Mesendoderm (in vitro differentiated cells): Measurements from ENCODE around the gene TTC27.
A peak's percentile ranks its signal among the peaks of the same experiment; 100 is the strongest.

Experiments used
- DNase-seq: peaks from one replicate; pipeline ENCODE4 v3.0.0; 2013
- H2AK5ac ChIP-seq: 2 replicates; pipeline ENCODE4 v1.6.1; 2013; ENCODE audit warnings: low read length, inconsistent platforms
- H2BK120ac ChIP-seq: 2 replicates; pipeline ENCODE4 v1.6.1; 2013; ENCODE audit warnings: low read depth, mild to moderate bottlenecking, low read length, moderate library complexity, mixed read lengths
- H2BK15ac ChIP-seq: replicated peaks from 2 replicates; pipeline ENCODE4 v1.6.1; 2013; ENCODE audit warnings: low read depth, mild to moderate bottlenecking, moderate library complexity
- H2BK5ac ChIP-seq: 2 replicates; pipeline ENCODE4 v1.6.1; 2013; ENCODE audit warnings: low read length, inconsistent platforms
- H3K18ac ChIP-seq: 2 replicates; pipeline ENCODE4 v1.6.1; 2013; ENCODE audit warnings: mild to moderate bottlenecking, low read length, mixed read lengths
- H3K23ac ChIP-seq: one replicate; pipeline ENCODE4 v1.6.1; 2013; ENCODE audit warnings: low read length
- H3K27ac ChIP-seq: 2 replicates; pipeline ENCODE4 v1.5.1; 2013; ENCODE audit warnings: low read depth, mild to moderate bottlenecking, inconsistent platforms, low read length, moderate library complexity
- H3K27me3 ChIP-seq: 2 replicates; pipeline ENCODE4 v1.6.1; 2013; ENCODE audit warnings: low read length, control low read depth, mild to moderate bottlenecking, inconsistent platforms; ENCODE audit not compliant: insufficient read depth, poor library complexity
- H3K36me3 ChIP-seq: 2 replicates; pipeline ENCODE4 v1.6.1; 2013; ENCODE audit warnings: low read length, inconsistent platforms; ENCODE audit not compliant: control insufficient read depth, insufficient read depth
- H3K4ac ChIP-seq: one replicate; pipeline ENCODE4 v1.6.1; 2013; ENCODE audit warnings: low read depth, mild to moderate bottlenecking, low read length, moderate library complexity
- H3K4me1 ChIP-seq: 2 replicates; pipeline ENCODE4 v1.6.1; 2013; ENCODE audit warnings: low read depth, low read length, inconsistent platforms; ENCODE audit not compliant: control insufficient read depth
- H3K4me2 ChIP-seq: 2 replicates; pipeline ENCODE4 v1.6.1; 2013; ENCODE audit warnings: low read length
- H3K4me3 ChIP-seq: 2 replicates; pipeline ENCODE4 v1.5.1; 2013; ENCODE audit warnings: mild to moderate bottlenecking, low read length
- H3K56ac ChIP-seq: one replicate; pipeline ENCODE4 v1.6.1; 2013; ENCODE audit warnings: low read length
- H3K79me1 ChIP-seq: 2 replicates; pipeline ENCODE4 v1.6.1; 2013; ENCODE audit warnings: low read length, inconsistent platforms
- H3K79me2 ChIP-seq: 2 replicates; pipeline ENCODE4 v1.6.1; 2013; ENCODE audit warnings: mild to moderate bottlenecking, low read length; ENCODE audit not compliant: control insufficient read depth, insufficient read depth
- H3K9ac ChIP-seq: 2 replicates; pipeline ENCODE4 v1.6.1; 2013; ENCODE audit warnings: low read length, inconsistent platforms
- H4K5ac ChIP-seq: one replicate; pipeline ENCODE4 v1.6.1; 2013; ENCODE audit warnings: low read length
- H4K8ac ChIP-seq: one replicate; pipeline ENCODE4 v1.6.1; 2013; ENCODE audit warnings: low read depth, mild to moderate bottlenecking, control low read depth, low read length, moderate library complexity
- WGBS: extraction: QIAGEN DNeasy Blood & Tissue Kit; methylation state at CpG from one replicate; pipeline ENCODE4 v1.1.7; 2013; ENCODE audit warnings: low lambda C conversion rate, missing lambda C conversion rate; ENCODE audit not compliant: insufficient coverage; ENCODE audit errors: extremely low coverage; 5-methylcytosine and 5-hydroxymethylcytosine counted together

TTC27 gene

GRCh38 chr2:32830196-32830595 lies 202.3 kb downstream of the TTC27 start:
- no peak overlapping the region for H3K18ac ChIP-seq
- no peak overlapping the region for H2BK15ac ChIP-seq
- no peak overlapping the region for H2BK5ac ChIP-seq
- H4K8ac ChIP-seq = no peak overlapping the region
- no peaks in the 10 kb centered on the region for H3K4me1 ChIP-seq
- no peak overlapping the region for H3K56ac ChIP-seq
- DNase-seq = no peak
- no peak overlapping the region for H3K4me3 ChIP-seq
- no CpG with 5 or more reads among the region's 1 CpG for WGBS
- no peak overlapping the region for H2BK120ac ChIP-seq
- no peak overlapping the region for H3K9ac ChIP-seq
- no peak overlapping the region for H3K4me2 ChIP-seq
- H3K23ac ChIP-seq = no peak overlapping the region
- H3K27ac ChIP-seq = no peak overlapping the region
- no peaks in the 10 kb centered on the region for H3K27me3 ChIP-seq
- H4K5ac ChIP-seq = no peak overlapping the region
- H2AK5ac ChIP-seq = no peak overlapping the region
- H3K79me2 ChIP-seq = no peaks in the 10 kb centered on the region
- no peak overlapping the region for H3K4ac ChIP-seq
- H3K36me3 ChIP-seq = no peaks in the 10 kb centered on the region
- H3K79me1 ChIP-seq = no peaks in the 10 kb centered on the region

GRCh38 chr2:32832821-32833220 lies 205.0 kb downstream of the TTC27 start:
- H3K27me3 ChIP-seq = no peaks in the 10 kb centered on the region
- H2AK5ac ChIP-seq = no peak overlapping the region
- H2BK120ac ChIP-seq = no peak overlapping the region
- H3K23ac ChIP-seq = no peak overlapping the region
- no peaks in the 10 kb centered on the region for H3K4me1 ChIP-seq
- DNase-seq = peak; percentile 20
- no peak overlapping the region for H3K18ac ChIP-seq
- H2BK5ac ChIP-seq = no peak overlapping the region
- H4K5ac ChIP-seq = no peak overlapping the region
- H2BK15ac ChIP-seq = no peak overlapping the region
- no peak overlapping the region for H3K4me3 ChIP-seq
- H3K9ac ChIP-seq = no peak overlapping the region
- H3K79me2 ChIP-seq = no peaks in the 10 kb centered on the region
- WGBS = no CpG with 5 or more reads among the region's 2 CpGs
- no peak overlapping the region for H3K56ac ChIP-seq
- H3K79me1 ChIP-seq = no peaks in the 10 kb centered on the region
- no peak overlapping the region for H3K4me2 ChIP-seq
- H3K27ac ChIP-seq = no peak overlapping the region
- no peak overlapping the region for H4K8ac ChIP-seq
- H3K4ac ChIP-seq = no peak overlapping the region
- no peaks in the 10 kb centered on the region for H3K36me3 ChIP-seq

GRCh38 chr2:32833709-32834108 lies 205.9 kb downstream of the TTC27 start:
- no peak overlapping the region for H4K8ac ChIP-seq
- no peaks in the 10 kb centered on the region for H3K27me3 ChIP-seq
- DNase-seq = no peak
- no peak overlapping the region for H3K27ac ChIP-seq
- H2BK120ac ChIP-seq = no peak overlapping the region
- no peak overlapping the region for H3K23ac ChIP-seq
- no peak overlapping the region for H4K5ac ChIP-seq
- no peak overlapping the region for H3K18ac ChIP-seq
- no peak overlapping the region for H3K4ac ChIP-seq
- no peak overlapping the region for H3K9ac ChIP-seq
- H3K79me1 ChIP-seq = no peaks in the 10 kb centered on the region
- H3K4me3 ChIP-seq = no peak overlapping the region
- H3K56ac ChIP-seq = no peak overlapping the region
- no peak overlapping the region for H2AK5ac ChIP-seq
- no peaks in the 10 kb centered on the region for H3K36me3 ChIP-seq
- WGBS = no CpG with 5 or more reads among the region's 2 CpGs
- no peak overlapping the region for H3K4me2 ChIP-seq
- H2BK15ac ChIP-seq = no peak overlapping the region
- H3K4me1 ChIP-seq = no peaks in the 10 kb centered on the region
- no peaks in the 10 kb centered on the region for H3K79me2 ChIP-seq
- no peak overlapping the region for H2BK5ac ChIP-seq

GRCh38 chr2:32835148-32835547 lies 207.3 kb downstream of the TTC27 start:
- no peak overlapping the region for H3K4ac ChIP-seq
- H3K27ac ChIP-seq = no peak overlapping the region
- H3K79me2 ChIP-seq = no peaks in the 10 kb centered on the region
- no peak overlapping the region for H4K5ac ChIP-seq
- no peak overlapping the region for H4K8ac ChIP-seq
- no peaks in the 10 kb centered on the region for H3K79me1 ChIP-seq
- H2BK5ac ChIP-seq = no peak overlapping the region
- DNase-seq = no peak
- H3K23ac ChIP-seq = no peak overlapping the region
- no CpG with 5 or more reads among the region's 3 CpGs for WGBS
- no peak overlapping the region for H3K9ac ChIP-seq
- no peak overlapping the region for H3K4me3 ChIP-seq
- no peak overlapping the region for H3K18ac ChIP-seq
- no peaks in the 10 kb centered on the region for H3K27me3 ChIP-seq
- no peak overlapping the region for H2BK15ac ChIP-seq
- H3K4me1 ChIP-seq = no peaks in the 10 kb centered on the region
- H2BK120ac ChIP-seq = no peak overlapping the region
- H3K4me2 ChIP-seq = no peak overlapping the region
- H3K36me3 ChIP-seq = no peaks in the 10 kb centered on the region
- H2AK5ac ChIP-seq = no peak overlapping the region
- no peak overlapping the region for H3K56ac ChIP-seq

- no peak overlapping the region for H3K27ac ChIP-seq
- no peaks in the 10 kb centered on the region for H3K27me3 ChIP-seq
- H3K23ac ChIP-seq = no peak overlapping the region
- H3K4me2 ChIP-seq = no peak overlapping the region
- no peak overlapping the region for H3K18ac ChIP-seq
- no peak overlapping the region for H3K9ac ChIP-seq
- H3K4me3 ChIP-seq = no peak overlapping the region
- WGBS = no CpG with 5 or more reads among the region's 5 CpGs
- H2BK15ac ChIP-seq = no peak overlapping the region
- H3K79me2 ChIP-seq = no peaks in the 10 kb centered on the region
- H2BK120ac ChIP-seq = no peak overlapping the region
- H3K79me1 ChIP-seq = no peaks in the 10 kb centered on the region
- H3K4ac ChIP-seq = no peak overlapping the region
- no peak overlapping the region for H2AK5ac ChIP-seq
- DNase-seq = no peak
- no peak overlapping the region for H3K56ac ChIP-seq
- no peak overlapping the region for H4K8ac ChIP-seq
- no peak overlapping the region for H4K5ac ChIP-seq
- no peak overlapping the region for H2BK5ac ChIP-seq
- no peaks in the 10 kb centered on the region for H3K36me3 ChIP-seq
- no peaks in the 10 kb centered on the region for H3K4me1 ChIP-seq
Observed at GRCh38 chr2:32836933-32837332, 209.1 kb downstream of the TTC27 start.

GRCh38 chr2:32838418-32838817 lies 210.6 kb downstream of the TTC27 start:
- no peak for DNase-seq
- H3K36me3 ChIP-seq = no peaks in the 10 kb centered on the region
- no peak overlapping the region for H2AK5ac ChIP-seq
- H3K9ac ChIP-seq = no peak overlapping the region
- H4K5ac ChIP-seq = no peak overlapping the region
- H3K18ac ChIP-seq = no peak overlapping the region
- H3K27me3 ChIP-seq = no peaks in the 10 kb centered on the region
- no peaks in the 10 kb centered on the region for H3K79me1 ChIP-seq
- no peak overlapping the region for H4K8ac ChIP-seq
- no peak overlapping the region for H2BK120ac ChIP-seq
- WGBS = no CpG with 5 or more reads among the region's 7 CpGs
- H3K27ac ChIP-seq = no peak overlapping the region
- no peak overlapping the region for H3K56ac ChIP-seq
- H3K4me3 ChIP-seq = no peak overlapping the region
- no peak overlapping the region for H3K23ac ChIP-seq
- H3K4ac ChIP-seq = no peak overlapping the region
- H2BK15ac ChIP-seq = no peak overlapping the region
- H3K4me1 ChIP-seq = no peaks in the 10 kb centered on the region
- H2BK5ac ChIP-seq = no peak overlapping the region
- no peaks in the 10 kb centered on the region for H3K79me2 ChIP-seq
- H3K4me2 ChIP-seq = no peak overlapping the region
